Panc1 (cell line): ENCODE results near the gene GDF15.
A peak's percentile ranks its signal among the peaks of the same experiment; 100 is the strongest.

Source experiments
- POLR2AphosphoS5 ChIP-seq: IDR thresholded peaks from 2 replicates; pipeline ENCODE4 v1.6.1; 2012; ENCODE audit warnings: mild to moderate bottlenecking, low read depth, low read length, moderate library complexity
- TCF7L2 ChIP-seq: IDR thresholded peaks from 2 replicates; pipeline ENCODE4 v1.6.1; 2011; ENCODE audit warnings: mild to moderate bottlenecking, low read depth, low read length, inconsistent platforms
- TF ChIP-seq, protein P1 (sequence below): fragments of 450-650 bp; IDR thresholded peaks from 2 replicates; pipeline ENCODE4 v1.5.1; 2017; ENCODE audit warnings: mild to moderate bottlenecking
- TF ChIP-seq, protein P2 (sequence below), 2 experiments: IDR thresholded peaks; 2 replicates each; pipeline ENCODE4 v1.6.1; 2011 to 2012; ENCODE audit warnings: low read depth in 2 of 2, control low read depth in 1 of 2, low read length in 1 of 2, mild to moderate bottlenecking in 1 of 2, moderate library complexity in 1 of 2; ENCODE audit not compliant: insufficient read depth in 1 of 2

- TF ChIP-seq, protein P1, sequence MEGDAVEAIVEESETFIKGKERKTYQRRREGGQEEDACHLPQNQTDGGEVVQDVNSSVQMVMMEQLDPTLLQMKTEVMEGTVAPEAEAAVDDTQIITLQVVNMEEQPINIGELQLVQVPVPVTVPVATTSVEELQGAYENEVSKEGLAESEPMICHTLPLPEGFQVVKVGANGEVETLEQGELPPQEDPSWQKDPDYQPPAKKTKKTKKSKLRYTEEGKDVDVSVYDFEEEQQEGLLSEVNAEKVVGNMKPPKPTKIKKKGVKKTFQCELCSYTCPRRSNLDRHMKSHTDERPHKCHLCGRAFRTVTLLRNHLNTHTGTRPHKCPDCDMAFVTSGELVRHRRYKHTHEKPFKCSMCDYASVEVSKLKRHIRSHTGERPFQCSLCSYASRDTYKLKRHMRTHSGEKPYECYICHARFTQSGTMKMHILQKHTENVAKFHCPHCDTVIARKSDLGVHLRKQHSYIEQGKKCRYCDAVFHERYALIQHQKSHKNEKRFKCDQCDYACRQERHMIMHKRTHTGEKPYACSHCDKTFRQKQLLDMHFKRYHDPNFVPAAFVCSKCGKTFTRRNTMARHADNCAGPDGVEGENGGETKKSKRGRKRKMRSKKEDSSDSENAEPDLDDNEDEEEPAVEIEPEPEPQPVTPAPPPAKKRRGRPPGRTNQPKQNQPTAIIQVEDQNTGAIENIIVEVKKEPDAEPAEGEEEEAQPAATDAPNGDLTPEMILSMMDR = peak; percentile 97
- peak; percentile 29; the same call in 1 of the 2 replicates for TF ChIP-seq POLR2AphosphoS5
- TF ChIP-seq, protein P2, sequence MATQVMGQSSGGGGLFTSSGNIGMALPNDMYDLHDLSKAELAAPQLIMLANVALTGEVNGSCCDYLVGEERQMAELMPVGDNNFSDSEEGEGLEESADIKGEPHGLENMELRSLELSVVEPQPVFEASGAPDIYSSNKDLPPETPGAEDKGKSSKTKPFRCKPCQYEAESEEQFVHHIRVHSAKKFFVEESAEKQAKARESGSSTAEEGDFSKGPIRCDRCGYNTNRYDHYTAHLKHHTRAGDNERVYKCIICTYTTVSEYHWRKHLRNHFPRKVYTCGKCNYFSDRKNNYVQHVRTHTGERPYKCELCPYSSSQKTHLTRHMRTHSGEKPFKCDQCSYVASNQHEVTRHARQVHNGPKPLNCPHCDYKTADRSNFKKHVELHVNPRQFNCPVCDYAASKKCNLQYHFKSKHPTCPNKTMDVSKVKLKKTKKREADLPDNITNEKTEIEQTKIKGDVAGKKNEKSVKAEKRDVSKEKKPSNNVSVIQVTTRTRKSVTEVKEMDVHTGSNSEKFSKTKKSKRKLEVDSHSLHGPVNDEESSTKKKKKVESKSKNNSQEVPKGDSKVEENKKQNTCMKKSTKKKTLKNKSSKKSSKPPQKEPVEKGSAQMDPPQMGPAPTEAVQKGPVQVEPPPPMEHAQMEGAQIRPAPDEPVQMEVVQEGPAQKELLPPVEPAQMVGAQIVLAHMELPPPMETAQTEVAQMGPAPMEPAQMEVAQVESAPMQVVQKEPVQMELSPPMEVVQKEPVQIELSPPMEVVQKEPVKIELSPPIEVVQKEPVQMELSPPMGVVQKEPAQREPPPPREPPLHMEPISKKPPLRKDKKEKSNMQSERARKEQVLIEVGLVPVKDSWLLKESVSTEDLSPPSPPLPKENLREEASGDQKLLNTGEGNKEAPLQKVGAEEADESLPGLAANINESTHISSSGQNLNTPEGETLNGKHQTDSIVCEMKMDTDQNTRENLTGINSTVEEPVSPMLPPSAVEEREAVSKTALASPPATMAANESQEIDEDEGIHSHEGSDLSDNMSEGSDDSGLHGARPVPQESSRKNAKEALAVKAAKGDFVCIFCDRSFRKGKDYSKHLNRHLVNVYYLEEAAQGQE (IDR thresholded peaks at IDR 0.05; ENCODE audit: insufficient read depth in 1 of 2, low read depth in 2 of 2, low read length in 1 of 2) = 0 out of 4 replicates have a peak, but pooled peaks of 1 of the 2 experiments have one; percentile 34
- peak; percentile 33; the same call in 1 of the 2 replicates for TF ChIP-seq TCF7L2
These were observed 2.4 kb downstream of the GDF15 start for GRCh38 chr19:18388100-18388959.
